IMR-90 (cell line): ENCODE data around the gene HNRNPAB. TPM values are rescaled to one million over a fixed set of nuclear protein-coding genes. Genes with fewer than 3 reads are reported as not detected.

Experiments
- ATAC-seq: fragments of 200-7000 bp; cut with Tn5 transposase; 2 replicates; pipeline ENCODE4 v1.9.1; 2020; ENCODE audit warnings: low read depth, mild to moderate bottlenecking, moderate library complexity
- BruUV-seq: library from RNA; stranded (reverse); fragments of 400-500 nt; replicated peaks from 2 replicates; lab custom pipeline; 2021; lab: Mats Ljungman, UMichigan
- CTCF ChIA-PET: fragments of 300-600 bp; formaldehyde crosslinking; extraction: SDS; loops from one replicate; lab custom pipeline; 2021; ENCODE audit warnings: antibody characterized with exemption; lab: Yijun Ruan, JAX
- POLR2A ChIA-PET: fragments of 300-600 bp; sonication (Branson Sonifier 250); formaldehyde crosslinking; loops from one replicate; lab custom pipeline; 2022; ENCODE audit warnings: antibody characterized with exemption; ENCODE audit not compliant: unreplicated experiment; lab: Charles Lee
- DNase-seq: peaks from one replicate; pipeline ENCODE4 v3.0.0; 2013
- H2AFZ ChIP-seq: replicated peaks from 2 replicates; pipeline ENCODE3; 2013; ENCODE audit warnings: low read length, mild to moderate bottlenecking; ENCODE audit not compliant: poor library complexity
- H2AK5ac ChIP-seq: 2 replicates; pipeline ENCODE4 v1.6.1; 2013; ENCODE audit warnings: low read depth, low read length, inconsistent platforms
- H2AK9ac ChIP-seq: replicated peaks from 2 replicates; pipeline ENCODE3; 2013; ENCODE audit warnings: mild to moderate bottlenecking, low read depth, low read length, moderate library complexity; ENCODE audit not compliant: poor library complexity
- H2BK120ac ChIP-seq: 2 replicates; pipeline ENCODE4 v1.6.1; 2013; ENCODE audit warnings: low read depth, low read length, inconsistent platforms
- H2BK15ac ChIP-seq: 3 replicates; pipeline ENCODE4 v1.6.1; 2013; ENCODE audit warnings: low read depth, low read length, inconsistent platforms
- H2BK20ac ChIP-seq: 2 replicates; pipeline ENCODE4 v1.6.1; 2013; ENCODE audit warnings: low read depth, mild to moderate bottlenecking, inconsistent platforms, low read length, moderate library complexity
- H2BK5ac ChIP-seq: 2 replicates; pipeline ENCODE4 v1.6.1; 2013; ENCODE audit warnings: mild to moderate bottlenecking, low read depth, low read length, inconsistent platforms; ENCODE audit not compliant: poor library complexity, severe bottlenecking
- H3K14ac ChIP-seq: replicated peaks from 2 replicates; pipeline ENCODE4 v1.6.1; 2013; ENCODE audit warnings: low read depth, low read length, inconsistent platforms
- H3K18ac ChIP-seq: 2 replicates; pipeline ENCODE4 v1.6.1; 2013; ENCODE audit warnings: low read depth, low read length, control low read depth
- H3K23ac ChIP-seq: 2 replicates; pipeline ENCODE4 v1.6.1; 2013; ENCODE audit warnings: low read depth, low read length, inconsistent platforms
- H3K27ac ChIP-seq: 2 replicates; pipeline ENCODE4 v1.5.1; 2013; ENCODE audit warnings: mild to moderate bottlenecking, control low read depth, low read length; ENCODE audit not compliant: insufficient read depth
- H3K27me3 ChIP-seq: 2 replicates; pipeline ENCODE4 v1.6.1; 2013; ENCODE audit warnings: low read length; ENCODE audit not compliant: control insufficient read depth, insufficient read depth
- H3K36me3 ChIP-seq: 2 replicates; pipeline ENCODE4 v1.6.1; 2013; ENCODE audit warnings: low read length, mixed read lengths; ENCODE audit not compliant: control insufficient read depth, insufficient read depth
- H3K4ac ChIP-seq: 2 replicates; pipeline ENCODE4 v1.6.1; 2013; ENCODE audit warnings: low read depth, low read length, inconsistent platforms
- H3K4me1 ChIP-seq: 2 replicates; pipeline ENCODE4 v1.6.1; 2013; ENCODE audit warnings: low read length, mixed read lengths; ENCODE audit not compliant: control insufficient read depth, insufficient read depth
- H3K4me2 ChIP-seq: 2 replicates; pipeline ENCODE4 v1.6.1; 2013; ENCODE audit warnings: low read depth, mild to moderate bottlenecking, control low read depth, low read length, moderate library complexity
- H3K4me3 ChIP-seq: 2 replicates; pipeline ENCODE4 v1.5.1; 2013; ENCODE audit warnings: low read depth, mild to moderate bottlenecking, control low read depth, low read length, moderate library complexity; ENCODE audit not compliant: insufficient read depth
- H3K56ac ChIP-seq: 2 replicates; pipeline ENCODE4 v1.6.1; 2013; ENCODE audit warnings: low read length, inconsistent platforms; ENCODE audit not compliant: insufficient read depth; ENCODE audit errors: extremely low read depth
- H3K79me1 ChIP-seq, 2 experiments: 2 replicates each; pipeline ENCODE4 v1.6.1; 2013; ENCODE audit warnings: low read length in 2 of 2, inconsistent platforms in 1 of 2, low read depth in 1 of 2
- H3K9ac ChIP-seq: 2 replicates; pipeline ENCODE4 v1.6.1; 2013; ENCODE audit warnings: low read depth, low read length, control low read depth
- H3K9me1 ChIP-seq: 2 replicates; pipeline ENCODE4 v1.6.1; 2013; ENCODE audit warnings: low read length, inconsistent platforms; ENCODE audit not compliant: insufficient read depth
- H3K9me3 ChIP-seq: 2 replicates; pipeline ENCODE4 v1.6.1; 2013; ENCODE audit warnings: low read length; ENCODE audit not compliant: control insufficient read depth, insufficient read depth
- H4K20me1 ChIP-seq: 2 replicates; pipeline ENCODE4 v1.6.1; 2013; ENCODE audit warnings: low read length, inconsistent platforms; ENCODE audit not compliant: insufficient read depth
- H4K5ac ChIP-seq: 2 replicates; pipeline ENCODE4 v1.6.1; 2013; ENCODE audit warnings: mild to moderate bottlenecking, low read depth, low read length, control low read depth
- H4K8ac ChIP-seq, 2 experiments: 2 replicates each; pipeline ENCODE4 v1.6.1; 2013; ENCODE audit warnings: low read depth in 2 of 2, low read length in 2 of 2, control low read depth in 1 of 2, inconsistent platforms in 1 of 2
- H4K91ac ChIP-seq: 2 replicates; pipeline ENCODE4 v1.6.1; 2013; ENCODE audit warnings: low read depth, low read length, inconsistent platforms; ENCODE audit not compliant: insufficient read depth
- FOS ChIP-seq: fragments of 150-350 bp; IDR thresholded peaks from 2 replicates; pipeline ENCODE4 v1.6.1; 2016; ENCODE audit warnings: low read depth, low read length
- MAFK ChIP-seq: IDR thresholded peaks from 2 replicates; pipeline ENCODE4 v1.6.1; 2012; ENCODE audit warnings: low read depth, low read length, improper control_type of control experiment
- MAZ ChIP-seq: IDR thresholded peaks from 2 replicates; pipeline ENCODE4 v1.6.1; 2012; ENCODE audit warnings: low read depth, mild to moderate bottlenecking, low read length, improper control_type of control experiment, moderate library complexity, borderline replicate concordance
- POLR2A ChIP-seq: IDR thresholded peaks from 2 replicates; pipeline ENCODE4 v1.6.1; 2012; ENCODE audit warnings: mild to moderate bottlenecking, low read depth, low read length
- RCOR1 ChIP-seq: IDR thresholded peaks from 2 replicates; pipeline ENCODE4 v1.6.1; 2012; ENCODE audit warnings: mild to moderate bottlenecking, low read length, improper control_type of control experiment; ENCODE audit not compliant: insufficient replicate concordance
- WGBS, 2 experiments: methylation state at CpG; one replicate each; pipeline versions ENCODE4 v1.1.5 to v1.1.7; 2013; ENCODE audit warnings: missing lambda C conversion rate in 2 of 2; ENCODE audit not compliant: insufficient read length in 1 of 2; ENCODE audit errors: extremely low coverage in 2 of 2; 5-methylcytosine and 5-hydroxymethylcytosine counted together
- dilution Hi-C: fragments of 300-500 bp; cut with HindIII; formaldehyde crosslinking; loops from one replicate; pipeline ENCODE4 v1.14.3; 2018; ENCODE audit warnings: low sequenced_read_pairs; ENCODE audit not compliant: unreplicated experiment
- in situ Hi-C: fragments of 300-500 bp; cut with MboI; formaldehyde crosslinking; loops from 3 replicates; pipeline ENCODE4 v1.14.3; 2019; ENCODE audit warnings: low sequenced_read_pairs, inconsistent platforms, mixed read lengths
- intact Hi-C: fragments of 100-400 bp; cut with micrococcal nuclease; formaldehyde crosslinking; loops from 2 replicates; pipeline ENCODE4 v1.10.0; 2022
- polyA plus RNA-seq, 3 experiments: library from polyadenylated mRNA; depleted of rRNA; stranded (reverse); fragments of >200 nt; gene quantifications; 2 replicates each; pipeline ENCODE4 v1.2.3, GENCODE V29; 2012; ENCODE audit warnings: low replicate concordance in 1 of 3
- total RNA-seq: library from RNA; depleted of rRNA; stranded (reverse); fragments of >200 nt; gene quantifications from 2 replicates; pipeline ENCODE4 v1.2.3, GENCODE V29; 2012

Gene HNRNPAB
- total and polyA plus RNA-seq, 2 of the 4 experiments (the other 2 are of a cell fraction) = 32.1 to 128 TPM

GRCh38 chr5:178213003-178213461, 8.7 kb downstream of the HNRNPAB start:
- Histone ChIP-seq H3K56ac (no peak overlapping the region), H3K27me3 (no peaks in the 10 kb centered on the region), H2BK5ac (no peak overlapping the region), H3K9me3 (no peaks in the 10 kb centered on the region), H4K8ac (no peak overlapping the region), H2BK15ac (no peak overlapping the region), H3K36me3 (peaks cover 76% of the 10 kb centered on the region), H4K5ac (no peak overlapping the region), H3K4me3 (no peak overlapping the region), H3K4ac (no peak overlapping the region), H4K91ac (no peak overlapping the region), H3K9ac (no peak overlapping the region), H3K27ac (no peak overlapping the region), H2BK120ac (no peak overlapping the region), H2BK20ac (no peak overlapping the region), H4K20me1 (peaks cover 54% of the 10 kb centered on the region), H2AK5ac (no peak overlapping the region), H3K18ac (no peak overlapping the region), H3K4me1 (no peaks in the 10 kb centered on the region), H3K9me1 (peaks cover 10% of the 10 kb centered on the region; the same call in 1 of the 2 replicates), H2AK9ac (no peak overlapping the region), H2AFZ (no peak overlapping the region), H3K4me2 (no peak overlapping the region), H3K14ac (no peak overlapping the region), H3K23ac (no peak overlapping the region), H3K79me1 (peaks cover 34 to 64% of the 10 kb centered on the region in 2 experiments)
- TF ChIP-seq RCOR1 (no peak), MAZ (no peak), MAFK (no peak), FOS (no peak), POLR2A (peak; percentile 36; the same call in 1 of the 2 replicates)
- POLR2A ChIA-PET = interaction anchor here (1.1 kb wide), 1 partner anchor 59 kb away, joined by 3 read pairs; the partner anchor contains the start of gene NHP2
- in situ Hi-C loops (no loop called here), dilution Hi-C loops (no loop called here), intact Hi-C loops (no loop called here)
- 82% methylated on average over 1 of the region's 4 CpGs; no CpG with 5 or more reads in 1 of the 2 experiments for WGBS, 2 experiments
- BruUV-seq = no TSS peak
- CTCF ChIA-PET = no interaction called here
- ATAC-seq (peak; percentile 4; the same call in 1 of the 2 replicates), DNase-seq (no peak)
